Neural cell (in vitro differentiated cells): Measurements from ENCODE around the gene FBLN7. TPM values are rescaled to one million over a fixed set of nuclear protein-coding genes. Genes with fewer than 3 reads are reported as not detected.

Source experiments
- H2AFZ ChIP-seq: fragments of 200-600, 300-800 bp; sonication (generic), shearing (Covaris generic); 2 replicates; pipeline ENCODE4 v1.6.0; 2014; ENCODE audit warnings: low read depth, mild to moderate bottlenecking, antibody characterized with exemption, low read length, moderate library complexity
- H3F3A ChIP-seq: fragments of 200-600 bp; shearing (Covaris generic); 2 replicates; pipeline ENCODE4 v1.6.1; 2016; ENCODE audit warnings: mild to moderate bottlenecking, moderate library complexity, mixed read lengths, antibody characterized with exemption, low read length; ENCODE audit not compliant: insufficient read depth, poor library complexity, severe bottlenecking
- H3K27ac ChIP-seq: fragments of 200-600, 300-800 bp; sonication (generic), shearing (Covaris generic); 2 replicates; pipeline ENCODE4 v1.5.1; 2014; ENCODE audit warnings: mild to moderate bottlenecking, low read length, moderate library complexity
- H3K27me3 ChIP-seq: fragments of 300-800, 200-600 bp; sonication (generic), shearing (Covaris generic); 2 replicates; pipeline ENCODE4 v1.6.0; 2014; ENCODE audit warnings: mild to moderate bottlenecking, low read depth, low read length, moderate library complexity; ENCODE audit not compliant: insufficient read depth
- H3K36me3 ChIP-seq: fragments of 300-800, 200-600 bp; sonication (generic), shearing (Covaris generic); 2 replicates; pipeline ENCODE4 v1.5.1; 2014; ENCODE audit warnings: mild to moderate bottlenecking, antibody characterized with exemption, low read length, moderate library complexity; ENCODE audit not compliant: insufficient read depth
- H3K4me2 ChIP-seq: fragments of 300-800, 200-600 bp; sonication (generic), shearing (Covaris generic); 2 replicates; pipeline ENCODE4 v1.6.0; 2014; ENCODE audit warnings: mild to moderate bottlenecking, low read length
- H3K4me3 ChIP-seq: fragments of 300-800, 200-600 bp; sonication (generic), shearing (Covaris generic); 2 replicates; pipeline ENCODE4 v1.5.1; 2014; ENCODE audit warnings: mild to moderate bottlenecking, low read length, moderate library complexity
- H3K79me2 ChIP-seq: fragments of 200-600 bp; shearing (Covaris generic); replicated peaks from 2 replicates; pipeline ENCODE4 v1.6.0; 2014; ENCODE audit warnings: mild to moderate bottlenecking, low read length, moderate library complexity; ENCODE audit not compliant: insufficient read depth
- H3K9ac ChIP-seq: fragments of 300-800, 200-600 bp; sonication (generic), shearing (Covaris generic); 2 replicates; pipeline ENCODE4 v1.6.1; 2016; ENCODE audit warnings: mild to moderate bottlenecking, low read length, mixed read lengths
- H3K9me2 ChIP-seq: fragments of 200-600 bp; shearing (Covaris generic); 2 replicates; pipeline ENCODE4 v1.6.1; 2016; ENCODE audit warnings: mild to moderate bottlenecking, low read length, mixed read lengths; ENCODE audit not compliant: insufficient read depth
- H3K9me3 ChIP-seq: fragments of 200-600, 300-800 bp; sonication (generic), shearing (Covaris generic); 2 replicates; pipeline ENCODE4 v1.6.1; 2016; ENCODE audit warnings: mild to moderate bottlenecking, mixed run types, low read length, moderate library complexity, mixed read lengths
- H4K20me1 ChIP-seq: fragments of 200-600 bp; shearing (Covaris generic); 2 replicates; pipeline ENCODE4 v1.6.1; 2016; ENCODE audit warnings: mild to moderate bottlenecking, mixed run types; ENCODE audit not compliant: insufficient read depth
- CTCF ChIP-seq: fragments of 450-650 bp; IDR thresholded peaks from 2 replicates; pipeline ENCODE4 v1.5.1; 2014; ENCODE audit warnings: antibody characterized with exemption, mild to moderate bottlenecking, moderate library complexity; ENCODE audit not compliant: poor library complexity, severe bottlenecking
- EP300 ChIP-seq: fragments of 450-650 bp; conservative IDR thresholded peaks from 2 replicates; pipeline ENCODE4 v1.6.1; 2014; ENCODE audit warnings: antibody characterized with exemption, mild to moderate bottlenecking, moderate library complexity; ENCODE audit not compliant: poor library complexity, severe bottlenecking
- EZH2 ChIP-seq: fragments of 200-600, 300-800 bp; shearing (Covaris generic), sonication (generic); IDR thresholded peaks from 2 replicates; pipeline ENCODE4 v1.6.1; 2014; ENCODE audit warnings: antibody characterized with exemption, low read length, borderline replicate concordance, mild to moderate bottlenecking; ENCODE audit not compliant: insufficient read depth, poor library complexity, severe bottlenecking
- MXI1 ChIP-seq: fragments of 450-650 bp; conservative IDR thresholded peaks from 2 replicates; pipeline ENCODE4 v1.6.1; 2014; ENCODE audit warnings: antibody characterized with exemption, mild to moderate bottlenecking; ENCODE audit not compliant: poor library complexity, severe bottlenecking
- POLR2AphosphoS5 ChIP-seq: IDR thresholded peaks from 2 replicates; pipeline ENCODE4 v1.6.1; 2012
- RAD21 ChIP-seq: fragments of 450-650 bp; conservative IDR thresholded peaks from 2 replicates; pipeline ENCODE4 v1.6.1; 2014; ENCODE audit warnings: antibody characterized with exemption, mild to moderate bottlenecking, moderate library complexity
- REST ChIP-seq: IDR thresholded peaks from 2 replicates; pipeline ENCODE4 v1.6.1; 2012; ENCODE audit warnings: borderline replicate concordance
- SMC3 ChIP-seq: fragments of 450-650 bp; conservative IDR thresholded peaks from 2 replicates; pipeline ENCODE4 v1.6.1; 2014; ENCODE audit warnings: antibody characterized with exemption, mild to moderate bottlenecking, moderate library complexity; ENCODE audit not compliant: poor library complexity
- TAF1 ChIP-seq: IDR thresholded peaks from 2 replicates; pipeline ENCODE4 v1.6.1; 2012; ENCODE audit warnings: low read depth
- polyA plus RNA-seq: library from polyadenylated mRNA; depleted of rRNA; stranded (reverse); fragments of >200 nt; gene quantifications from 2 replicates; pipeline ENCODE4 v1.2.3, GENCODE V29; 2014

FBLN7 gene
- polyA plus RNA-seq, 1 donor from 2014 or later: not detected

- H3K27ac ChIP-seq: no peak overlapping the region
- H3F3A ChIP-seq: no peaks in the 10 kb centered on the region
- H3K9me3 ChIP-seq: peaks cover 3% of the 10 kb centered on the region
- H3K27me3 ChIP-seq: no peaks in the 10 kb centered on the region
- no peak overlapping the region for H3K4me3 ChIP-seq
- H3K79me2 ChIP-seq: no peaks in the 10 kb centered on the region
- H3K9me2 ChIP-seq: no peaks in the 10 kb centered on the region
- no peaks in the 10 kb centered on the region for H3K36me3 ChIP-seq
- H3K4me2 ChIP-seq: no peak overlapping the region
- H4K20me1 ChIP-seq: no peaks in the 10 kb centered on the region
- no peak overlapping the region for H3K9ac ChIP-seq
- no peak overlapping the region for H2AFZ ChIP-seq
- no peak for TF ChIP-seq REST
- TF ChIP-seq RAD21: no peak
- no peak for TF ChIP-seq TAF1
- TF ChIP-seq POLR2AphosphoS5: no peak
- TF ChIP-seq MXI1: no peak
- TF ChIP-seq SMC3: no peak
- TF ChIP-seq EZH2: no peak
- no peak for TF ChIP-seq EP300
- TF ChIP-seq CTCF: no peak
These were observed 43.5 kb downstream of the FBLN7 start for GRCh38 chr2:112181571-112182290.

- Histone ChIP-seq H3K9ac (no peak overlapping the region), H3K9me3 (peaks cover 3% of the 10 kb centered on the region), H3K79me2 (no peaks in the 10 kb centered on the region), H3K27ac (no peak overlapping the region), H3K36me3 (no peaks in the 10 kb centered on the region), H3K4me3 (no peak overlapping the region), H4K20me1 (no peaks in the 10 kb centered on the region), H3K4me2 (no peak overlapping the region), H3F3A (no peaks in the 10 kb centered on the region), H2AFZ (no peak overlapping the region), H3K9me2 (no peaks in the 10 kb centered on the region), H3K27me3 (no peaks in the 10 kb centered on the region)
- no peak for TF ChIP-seq EP300
- no peak for TF ChIP-seq CTCF
- TF ChIP-seq EZH2: no peak
- no peak for TF ChIP-seq REST
- no peak for TF ChIP-seq TAF1
These were observed 44.4 kb downstream of the FBLN7 start for GRCh38 chr2:112182581-112183034.
